ENCODE data around the gene CACNA1A.

Gene CACNA1A

GRCh38 chr19:13238891-13239534 is 267.3 kb downstream of the CACNA1A start:
- TF ChIP-seq CTCF (conservative IDR thresholded peaks at IDR 0.05; ENCODE audit: control insufficient read depth, insufficient read depth, low read depth, low read length), result no peak
- no peak overlapping the region for H3K4me3 ChIP-seq (ENCODE audit: control insufficient read depth, low read depth, low read length)
- DNase-seq (ENCODE audit: low read depth), result no peak

GRCh38 chr19:13234518-13234917 is 271.8 kb downstream of the CACNA1A start:
- peak; percentile 48 for TF ChIP-seq CTCF (conservative IDR thresholded peaks at IDR 0.05; ENCODE audit: control insufficient read depth, insufficient read depth, low read depth, low read length)
- DNase-seq (ENCODE audit: low read depth), result peak; percentile 27
- no peak overlapping the region for H3K4me3 ChIP-seq (ENCODE audit: control insufficient read depth, low read depth, low read length)

GRCh38 chr19:13231663-13232062 is 274.6 kb downstream of the CACNA1A start:
- no peak for DNase-seq (ENCODE audit: low read depth)
- H3K4me3 ChIP-seq (ENCODE audit: control insufficient read depth, low read depth, low read length), result no peak overlapping the region
- no peak for TF ChIP-seq CTCF (conservative IDR thresholded peaks at IDR 0.05; ENCODE audit: control insufficient read depth, insufficient read depth, low read depth, low read length)

GRCh38 chr19:13229246-13229645 is 277.0 kb downstream of the CACNA1A start:
- DNase-seq (ENCODE audit: low read depth), result no peak
- H3K4me3 ChIP-seq (ENCODE audit: control insufficient read depth, low read depth, low read length), result no peak overlapping the region
- no peak for TF ChIP-seq CTCF (conservative IDR thresholded peaks at IDR 0.05; ENCODE audit: control insufficient read depth, insufficient read depth, low read depth, low read length)

- DNase-seq (ENCODE audit: low read depth), result no peak
- no peak overlapping the region for H3K4me3 ChIP-seq (ENCODE audit: control insufficient read depth, low read depth, low read length)
- no peak for TF ChIP-seq CTCF (conservative IDR thresholded peaks at IDR 0.05; ENCODE audit: control insufficient read depth, insufficient read depth, low read depth, low read length)
Measured at GRCh38 chr19:13228561-13228960, 277.7 kb downstream of the CACNA1A start.

GRCh38 chr19:13226983-13227382 is 279.3 kb downstream of the CACNA1A start:
- H3K4me3 ChIP-seq (ENCODE audit: control insufficient read depth, low read depth, low read length), result no peak overlapping the region
- no peak for TF ChIP-seq CTCF (conservative IDR thresholded peaks at IDR 0.05; ENCODE audit: control insufficient read depth, insufficient read depth, low read depth, low read length)
- no peak for DNase-seq (ENCODE audit: low read depth)
